Pulmonary artery endothelial cell (primary cell): ENCODE measurements around the gene ACSL4. TPM values are rescaled to one million over a fixed set of nuclear protein-coding genes. Genes with fewer than 3 reads are reported as not detected.
A peak's percentile ranks its signal among the peaks of the same experiment; 100 is the strongest.
"Not testable (repeated sequence)": the region's sequence is repeated elsewhere in the genome, so short reads cannot be mapped to it uniquely, and the experiment has no call there.

Source experiments
- DNase-seq: peaks from one replicate; pipeline ENCODE4 v3.0.0-alpha.2; 2011; ENCODE audit warnings: low read depth, low spot score
- total RNA-seq: library from RNA; depleted of rRNA; stranded (reverse); fragments of >200 nt; gene quantifications from 2 replicates; pipeline ENCODE4 v1.2.3, GENCODE V29; 2014

Gene ACSL4
- total RNA-seq, result 146 and 148 TPM in 2 replicates

DNA sequence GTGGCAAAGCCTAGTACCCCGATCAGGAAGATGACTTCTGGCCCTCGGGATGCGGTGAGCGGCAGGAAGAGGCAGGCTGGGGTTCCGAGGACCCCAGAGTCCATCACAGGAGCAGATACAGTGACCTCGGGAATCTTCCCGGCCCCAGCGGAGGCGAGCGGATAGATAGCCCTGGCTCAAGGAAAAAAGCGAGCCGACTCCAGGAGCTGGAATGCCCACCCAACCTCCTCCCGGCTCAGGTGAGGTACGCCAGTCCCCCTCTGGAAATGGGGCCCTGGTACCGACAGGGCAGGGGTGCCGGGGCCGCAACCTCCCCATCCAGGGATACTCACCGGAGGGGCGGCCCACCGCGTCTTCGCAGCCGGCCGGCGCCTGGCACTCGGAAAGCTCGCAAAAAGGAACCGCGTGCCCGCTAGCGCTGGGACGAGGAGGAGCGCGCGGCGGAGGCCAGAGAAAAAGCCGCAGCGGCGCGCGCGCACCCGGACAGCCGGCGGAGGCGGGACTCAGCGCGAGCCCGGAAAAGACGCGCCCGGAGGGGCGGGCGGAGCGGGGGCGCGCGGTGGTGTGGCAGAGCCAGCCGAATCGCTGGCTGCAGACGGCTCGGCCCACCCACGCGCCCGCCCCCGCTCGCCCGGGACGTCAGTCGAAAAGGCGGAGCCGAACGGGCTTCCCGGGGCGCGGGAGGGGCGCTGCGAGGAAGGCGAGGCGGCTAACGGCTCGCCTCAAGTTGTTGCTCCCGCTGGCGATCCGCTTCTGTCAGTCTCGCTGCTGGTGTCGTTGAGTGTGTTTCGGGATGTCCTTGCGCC lies at the start of gene ACSL4:
ACSL4 (minus strand) TSS at position 451 of the 806 bp plus-strand sequence. CDS start 49,894 bp downstream, outside the sequence.
- DNase-seq, result peak; percentile 44

DNA sequence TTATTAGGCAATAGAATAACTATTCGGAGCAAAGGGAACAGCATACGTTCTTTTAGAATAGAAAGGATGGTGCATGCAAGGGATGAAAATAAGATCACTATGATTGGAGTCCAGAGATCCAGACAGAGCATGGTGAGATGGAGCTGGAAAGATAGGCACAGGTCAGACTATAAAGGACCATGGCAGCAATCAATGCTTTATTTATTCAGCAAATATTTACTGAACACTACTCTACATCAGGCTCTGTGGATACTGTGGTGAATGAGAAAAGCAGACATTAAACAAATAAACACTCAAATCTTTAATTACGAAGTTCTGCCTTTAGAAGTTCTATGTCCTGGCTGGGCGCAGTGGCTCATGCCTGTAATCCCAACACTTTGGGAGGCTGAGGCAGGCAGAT lies 44.7 kb upstream of the ACSL4 start:
- no peak for DNase-seq

DNA sequence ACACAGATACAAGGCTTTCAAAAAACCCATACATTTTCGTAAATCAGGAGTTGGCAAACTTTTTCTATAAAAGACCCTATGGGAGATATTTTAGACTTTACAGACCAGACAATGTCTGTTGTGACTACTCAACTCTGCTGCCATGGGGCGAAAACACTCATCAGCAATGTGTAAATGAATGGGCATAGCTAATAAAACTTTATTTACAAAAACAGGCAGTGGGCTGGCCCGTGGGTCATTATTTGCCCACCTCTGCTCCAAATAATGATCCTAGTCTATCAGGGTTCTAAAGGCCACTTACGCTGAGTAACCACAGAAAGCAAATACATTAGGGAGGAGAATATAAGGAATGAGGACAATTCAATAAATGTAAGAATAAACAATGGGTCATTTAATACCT lies 43.9 kb upstream of the ACSL4 start:
- DNase-seq, result no peak

DNA sequence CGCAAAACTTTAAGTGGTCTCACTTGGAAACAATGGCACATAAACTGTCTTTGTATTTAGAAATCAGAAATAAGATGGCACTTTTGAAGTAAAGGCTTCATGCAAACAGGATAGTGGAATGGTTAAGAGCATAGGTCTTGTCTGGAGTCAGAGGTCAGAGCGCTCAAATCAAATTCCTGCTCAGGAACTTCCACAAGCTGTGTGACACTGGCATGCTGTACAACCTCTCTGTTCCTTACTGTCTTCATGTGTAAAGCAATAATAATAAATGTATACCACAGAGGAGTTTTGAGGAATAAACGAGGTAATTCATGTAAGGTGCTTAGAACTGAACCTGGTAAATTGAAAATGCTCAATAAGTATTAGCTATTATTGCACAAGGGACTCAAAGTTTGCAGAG lies 43.4 kb upstream of the ACSL4 start:
- DNase-seq, result no peak

DNA sequence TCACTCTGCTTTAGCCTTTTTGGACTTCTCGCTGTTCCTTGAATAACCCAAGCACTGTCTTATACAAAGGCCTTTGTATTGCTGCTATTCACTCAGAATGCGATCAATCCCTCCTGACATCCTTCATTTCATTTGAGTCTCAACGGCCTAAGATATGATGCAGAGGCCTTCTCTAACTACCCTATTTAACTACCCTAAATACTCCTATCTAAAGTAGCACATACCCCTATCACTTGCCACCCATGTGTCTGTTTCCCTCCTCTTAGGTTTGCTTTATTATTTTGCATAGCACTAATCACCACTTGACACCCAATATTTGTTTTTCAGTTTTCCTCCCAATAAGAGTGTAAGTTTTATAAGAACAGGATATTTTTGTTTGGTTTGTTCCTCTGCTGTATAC lies 42.3 kb upstream of the ACSL4 start:
- DNase-seq, result no peak

DNA sequence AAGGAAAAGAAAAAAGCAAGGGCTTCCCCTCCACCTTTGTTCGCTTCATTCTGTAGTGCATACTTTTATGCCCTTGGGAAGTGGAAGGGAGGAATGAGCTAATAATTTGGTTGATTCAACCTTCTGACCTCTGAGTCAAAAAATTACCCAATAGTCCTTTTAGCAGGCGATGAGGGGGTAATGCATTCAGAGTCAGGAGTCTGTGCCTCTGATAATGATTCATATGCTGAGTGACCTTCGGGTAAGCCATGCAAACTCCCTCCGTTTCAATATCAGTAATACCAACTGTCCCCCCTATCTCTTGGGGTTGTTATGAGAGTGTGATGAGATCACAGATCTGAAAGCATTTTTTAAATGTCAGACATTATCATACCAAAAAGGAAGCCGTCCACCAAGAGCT lies 41.6 kb upstream of the ACSL4 start:
- no peak for DNase-seq

DNA sequence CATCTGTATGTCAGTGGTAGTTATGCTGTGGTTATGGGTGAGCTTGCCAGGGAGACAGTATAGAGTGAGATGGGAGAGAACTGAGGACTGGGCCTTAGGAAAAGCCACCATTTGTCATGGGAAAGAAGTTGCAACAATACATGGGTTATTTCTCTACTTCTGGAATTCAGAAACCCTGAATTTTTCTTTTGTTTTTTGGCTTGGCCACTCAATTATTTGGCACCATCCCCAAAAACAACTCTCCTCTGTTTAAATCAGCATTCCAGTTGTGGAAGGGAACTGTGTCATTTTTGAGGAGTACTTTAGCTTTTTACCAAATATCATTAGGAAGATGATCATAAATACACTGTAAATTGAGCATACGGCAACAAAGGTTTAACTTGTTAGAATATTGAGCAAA lies 41.1 kb upstream of the ACSL4 start:
- DNase-seq, result no peak

DNA sequence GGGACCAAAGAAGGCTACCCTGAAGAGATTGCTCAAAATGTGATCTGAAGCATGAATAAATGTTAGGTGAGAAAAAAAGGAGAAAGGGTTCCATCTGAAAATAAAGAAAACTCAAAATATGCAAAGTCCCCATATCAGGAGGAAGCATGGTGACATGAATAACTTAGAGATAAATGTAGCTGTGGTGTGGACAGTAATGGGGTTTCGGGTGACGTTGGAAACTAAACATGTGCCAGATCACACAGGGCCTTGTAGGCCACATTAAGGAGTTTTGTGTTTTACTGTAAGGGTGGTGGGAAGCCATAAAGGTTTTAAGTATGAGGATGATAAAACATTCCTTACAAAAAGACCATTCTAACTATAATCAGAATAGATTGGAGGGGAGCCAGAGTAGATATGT lies 40.3 kb upstream of the ACSL4 start:
- no peak for DNase-seq

DNA sequence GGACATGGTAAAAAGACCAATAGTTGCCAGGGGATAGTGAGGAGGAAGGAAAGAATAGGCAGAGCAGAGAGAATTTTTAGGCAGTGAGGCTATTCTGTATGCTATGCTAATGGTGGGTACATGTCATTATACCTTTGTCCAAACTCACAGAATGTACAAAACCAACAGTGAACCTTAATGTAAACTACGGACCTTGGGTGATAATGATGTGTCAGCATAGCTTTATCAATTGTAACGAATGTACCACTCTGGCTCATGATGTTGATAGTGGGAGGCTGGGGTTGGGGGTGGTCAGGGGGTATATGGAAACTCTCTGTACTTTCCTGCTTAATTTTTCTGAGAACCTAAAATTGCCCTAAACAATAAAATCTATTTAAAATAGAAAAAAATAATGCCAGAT lies 37.7 kb upstream of the ACSL4 start:
- no peak for DNase-seq

DNA sequence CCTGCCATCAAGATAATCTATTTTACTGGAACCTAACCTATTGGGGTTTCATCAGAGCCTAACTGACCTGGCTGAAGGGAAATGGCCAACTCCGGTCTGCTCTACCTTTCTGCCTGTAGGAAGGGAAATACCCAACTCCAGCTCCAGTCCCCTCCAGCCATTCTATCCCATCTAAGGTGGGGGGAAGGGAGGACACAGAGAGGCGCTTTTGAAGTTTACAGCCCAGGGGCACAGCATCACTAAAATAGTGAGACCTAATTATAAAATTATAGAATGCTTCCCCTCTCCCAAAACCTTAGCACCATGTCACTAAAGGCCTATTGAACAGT lies 27.8 kb upstream of the ACSL4 start:
- no peak for DNase-seq

DNA sequence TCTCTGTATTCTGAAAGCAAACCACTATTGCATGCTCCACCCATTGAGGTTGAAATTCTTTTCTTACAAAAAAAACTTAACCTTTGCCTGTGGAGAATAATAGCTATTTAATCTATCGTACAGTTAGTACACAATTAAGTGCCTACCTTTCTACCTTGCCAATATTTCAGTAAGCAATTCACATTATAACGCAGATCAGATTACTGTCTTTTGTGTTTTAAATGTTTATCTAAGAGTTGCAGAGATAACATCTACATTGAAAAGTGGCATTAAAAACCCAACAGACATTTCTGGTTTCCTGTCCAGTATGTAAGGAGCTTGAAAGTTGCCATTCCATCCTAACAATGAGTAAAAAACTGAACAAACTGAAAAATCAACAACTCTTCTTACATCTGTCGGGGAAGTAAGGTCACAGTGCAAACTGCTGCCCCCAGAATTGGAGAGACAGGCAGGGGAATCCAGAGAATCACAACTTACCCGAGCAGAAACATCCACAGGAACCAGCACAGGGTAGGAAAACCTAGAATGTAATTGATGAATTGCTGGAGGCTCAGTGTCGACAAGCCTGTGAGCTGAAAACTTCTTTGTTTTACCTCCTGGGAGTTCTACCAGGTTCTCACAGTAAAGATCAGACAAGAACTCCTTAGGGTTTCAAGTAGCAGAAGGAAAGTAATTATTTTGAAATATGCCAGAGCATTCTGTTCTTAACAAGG lies 27.3 kb upstream of the ACSL4 start:
- DNase-seq, result no peak

DNA sequence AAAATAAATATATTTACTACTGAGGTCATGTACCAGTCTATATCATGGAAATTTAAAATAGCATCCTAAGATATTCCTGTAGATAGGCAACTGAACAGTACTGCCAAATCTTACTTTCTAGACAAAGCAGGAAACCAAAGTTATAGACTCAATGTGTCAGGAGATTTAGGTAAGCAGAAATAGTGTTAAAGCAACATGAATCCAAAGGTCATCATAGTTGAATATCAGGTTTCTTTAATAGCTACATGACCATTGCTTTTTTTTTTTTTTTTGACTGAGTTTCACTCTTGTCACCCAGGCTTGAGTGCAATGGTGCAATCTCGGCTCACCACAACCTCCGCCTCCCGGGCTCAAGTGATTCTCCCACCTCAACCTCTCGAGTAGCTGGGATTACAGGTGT lies 20.2 kb upstream of the ACSL4 start:
- DNase-seq, result no peak

DNA sequence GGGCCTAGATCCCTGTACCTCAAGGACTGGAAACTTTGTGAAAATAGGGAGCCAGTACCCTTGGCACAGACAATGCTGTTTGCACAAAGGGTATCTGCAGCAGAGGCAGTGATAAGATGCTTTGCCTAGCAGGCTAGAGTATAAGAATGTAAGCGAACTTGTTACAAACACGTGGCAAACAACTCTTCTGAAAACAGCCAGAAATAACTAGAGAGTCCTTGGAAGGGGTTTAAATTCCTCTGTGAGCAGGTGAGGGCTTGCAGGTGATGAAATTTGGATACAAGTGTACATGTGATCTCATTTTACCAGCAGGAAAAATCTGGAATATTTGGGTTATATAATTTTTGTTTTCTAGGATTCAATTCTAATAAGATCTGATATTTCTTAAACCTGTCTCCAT lies 18.6 kb upstream of the ACSL4 start:
- DNase-seq, result no peak

DNA sequence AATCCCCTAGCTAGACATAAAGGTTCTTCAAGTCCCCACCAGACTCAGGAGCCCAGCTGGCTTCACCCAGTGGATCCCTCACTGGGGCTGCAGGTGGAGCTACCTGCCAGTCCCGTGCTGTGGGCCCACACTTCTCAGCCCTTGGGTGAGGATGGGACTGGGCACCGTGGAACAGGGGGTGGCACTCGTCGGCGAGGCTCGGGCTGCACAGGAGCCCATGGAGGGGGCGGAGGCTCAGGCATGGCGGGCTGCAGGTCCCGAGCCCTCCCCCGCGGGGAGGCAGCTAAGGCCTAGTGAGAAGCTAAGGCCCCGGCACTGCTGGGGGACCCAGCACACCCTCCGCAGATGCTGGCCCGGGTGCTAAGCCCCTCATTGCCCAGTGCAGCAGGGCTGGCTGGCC lies 16.1 kb upstream of the ACSL4 start:
- DNase-seq, result no peak

DNA sequence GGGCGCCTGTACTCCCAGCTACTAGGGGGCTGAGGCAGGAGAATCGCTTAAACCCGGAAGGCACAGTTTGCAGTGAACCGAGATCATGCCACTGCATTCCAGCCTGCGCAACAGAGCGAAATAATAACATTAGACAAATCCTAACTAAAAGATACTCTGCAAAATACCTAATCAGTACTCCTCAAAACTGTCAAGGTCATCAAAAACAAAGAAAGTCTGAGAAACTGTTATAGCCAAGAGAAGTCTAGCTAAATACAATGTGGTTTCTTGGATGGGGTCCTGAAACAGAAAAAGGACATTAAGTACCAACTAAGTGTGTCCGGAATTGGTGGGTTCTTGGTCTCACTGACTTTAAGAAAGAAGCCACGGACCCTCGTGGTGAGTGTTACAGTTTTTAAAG lies 14.6 kb upstream of the ACSL4 start:
- no peak for DNase-seq

DNA sequence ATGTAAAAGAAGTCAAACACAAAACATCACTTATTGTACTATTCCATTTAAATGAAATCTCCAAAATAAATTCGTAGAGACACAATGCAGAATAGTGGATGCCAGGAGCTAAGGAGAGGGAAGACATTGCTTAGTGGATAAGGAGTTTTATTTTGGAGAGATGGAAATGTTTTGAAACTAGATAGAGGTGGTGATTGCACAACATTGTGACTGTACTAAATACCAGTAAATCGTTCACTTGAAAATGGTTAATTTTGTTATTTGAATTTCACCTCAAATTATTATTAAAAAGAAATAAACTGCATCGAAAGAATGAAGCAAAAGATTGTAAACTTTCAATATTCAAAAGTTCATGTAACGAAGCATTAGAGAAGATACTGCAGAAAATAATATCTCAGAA lies 9.7 kb upstream of the ACSL4 start:
- no peak for DNase-seq

DNA sequence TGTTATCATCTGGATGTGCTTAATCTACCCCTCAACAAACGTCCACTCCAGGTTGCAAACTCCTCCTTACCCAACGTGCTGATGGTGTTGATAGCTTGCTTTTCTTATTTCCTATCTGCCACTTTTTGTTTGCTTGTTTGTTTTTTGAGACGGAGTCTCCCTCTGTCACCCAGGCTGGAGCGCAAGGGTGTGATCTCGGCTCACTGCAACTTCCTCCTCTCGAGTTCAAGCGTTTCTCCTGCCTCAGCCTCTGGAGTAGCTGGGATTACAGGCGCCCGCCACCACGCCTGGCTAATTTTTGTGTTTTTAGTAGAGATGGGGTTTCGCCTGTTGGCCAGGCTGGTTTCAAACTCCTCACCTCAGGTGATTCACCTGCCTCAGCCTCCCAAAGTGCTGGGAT lies 7.8 kb upstream of the ACSL4 start:
- DNase-seq, result not testable (repeated sequence)

DNA sequence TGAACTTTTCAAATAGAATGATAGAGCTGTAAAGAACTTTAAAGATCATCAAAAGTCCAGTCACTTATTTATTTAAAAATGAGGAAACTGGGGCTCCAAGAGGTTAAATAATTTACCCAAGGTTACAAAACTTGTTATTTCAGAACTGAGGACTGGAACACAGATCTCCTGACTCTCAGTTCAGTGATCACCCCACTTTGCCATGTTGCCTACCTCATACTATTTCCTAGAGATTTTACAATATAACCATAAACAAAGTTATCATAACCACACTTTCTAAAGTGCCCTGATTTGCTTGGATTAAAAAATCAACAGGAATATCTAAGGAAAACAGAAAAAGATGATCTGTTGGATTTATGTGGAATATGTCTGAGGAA lies 7.4 kb upstream of the ACSL4 start:
- DNase-seq, result no peak

DNA sequence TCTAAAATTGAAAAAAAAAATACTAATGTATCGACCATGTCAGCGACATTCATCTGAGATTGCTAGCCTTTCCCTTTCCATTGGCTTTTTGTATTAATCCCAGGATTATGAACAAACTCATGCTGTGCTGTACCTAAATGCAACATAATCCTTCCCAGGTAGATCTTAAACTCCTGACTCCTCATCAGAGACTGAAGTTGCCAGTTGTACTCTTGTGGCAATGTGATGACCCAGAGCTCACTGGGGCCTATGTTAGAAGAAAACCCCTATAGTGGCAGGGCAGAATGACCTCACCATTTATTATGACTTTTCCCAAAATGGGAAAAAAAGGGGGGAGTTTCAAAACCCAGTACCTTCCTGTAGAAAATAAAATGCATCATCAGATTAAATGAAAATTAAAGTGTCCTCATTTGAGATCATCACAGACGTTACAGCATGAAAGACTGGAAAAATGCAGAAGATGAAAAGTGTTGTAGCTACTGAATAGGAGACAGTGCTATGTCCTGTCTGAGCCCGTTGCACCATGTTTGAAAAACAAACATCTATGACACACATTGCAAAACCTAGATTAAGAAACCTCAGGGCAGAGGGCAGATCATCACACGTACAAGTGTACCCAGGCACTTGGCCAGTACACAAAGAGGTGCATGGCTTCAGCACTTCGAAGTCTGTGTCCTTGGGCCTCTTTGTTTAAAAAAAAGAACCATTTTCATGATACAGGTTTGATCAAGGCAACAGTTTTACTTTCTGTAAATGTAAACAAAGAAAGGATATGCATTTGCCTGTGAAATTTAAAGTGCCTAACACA lies 6.8 kb upstream of the ACSL4 start:
- DNase-seq, result no peak

DNA sequence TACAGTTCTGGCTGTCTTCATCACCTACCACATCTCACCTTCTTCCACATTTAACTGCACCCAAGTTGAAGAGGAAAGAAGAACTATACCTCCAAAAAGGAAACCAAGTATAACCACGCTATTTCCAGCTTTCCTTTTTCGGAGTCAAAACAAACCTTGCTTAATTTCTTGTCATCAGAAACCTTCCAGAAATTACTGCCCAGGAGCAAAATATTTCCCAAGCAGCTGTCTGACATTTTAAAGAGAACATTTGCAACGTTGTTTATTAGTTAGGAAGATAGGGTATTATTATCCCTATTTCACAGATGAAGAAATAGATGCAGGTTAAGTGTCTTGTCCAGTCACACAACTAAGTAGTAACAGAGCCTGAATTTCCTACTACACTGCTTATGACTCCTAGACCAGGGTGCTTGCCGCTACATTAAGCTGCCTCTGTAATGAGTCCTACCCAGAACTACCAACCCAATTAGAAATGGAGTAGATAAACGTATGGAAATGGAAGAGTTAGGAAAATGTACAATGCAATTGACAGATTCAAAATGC lies 2.2 kb upstream of the ACSL4 start:
- DNase-seq, result no peak

DNA sequence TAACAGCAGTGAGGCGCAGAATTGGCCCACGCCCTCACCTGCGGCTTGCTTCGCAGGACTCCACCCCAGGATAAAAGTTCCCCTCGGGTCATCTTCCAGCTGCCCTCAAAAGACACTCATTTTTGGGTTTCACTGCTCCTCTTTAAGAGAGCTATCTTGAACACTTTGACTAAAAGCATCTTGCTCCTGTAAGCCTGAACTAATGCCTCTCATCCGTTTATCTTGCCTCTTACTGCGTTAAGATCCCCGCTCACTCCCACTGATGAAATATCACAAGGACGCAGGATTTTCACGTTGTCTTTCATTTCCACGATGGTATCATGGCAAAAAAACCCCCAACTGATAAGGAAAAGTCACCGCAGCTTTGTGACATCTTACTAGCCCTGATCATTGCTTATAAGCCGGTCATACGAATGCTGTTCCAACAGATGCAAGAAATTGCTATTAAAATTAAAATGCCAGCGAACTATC lies 591 bp upstream of the ACSL4 start:
- no peak for DNase-seq
